ENCODE measurements around the gene GID8.

DNA sequence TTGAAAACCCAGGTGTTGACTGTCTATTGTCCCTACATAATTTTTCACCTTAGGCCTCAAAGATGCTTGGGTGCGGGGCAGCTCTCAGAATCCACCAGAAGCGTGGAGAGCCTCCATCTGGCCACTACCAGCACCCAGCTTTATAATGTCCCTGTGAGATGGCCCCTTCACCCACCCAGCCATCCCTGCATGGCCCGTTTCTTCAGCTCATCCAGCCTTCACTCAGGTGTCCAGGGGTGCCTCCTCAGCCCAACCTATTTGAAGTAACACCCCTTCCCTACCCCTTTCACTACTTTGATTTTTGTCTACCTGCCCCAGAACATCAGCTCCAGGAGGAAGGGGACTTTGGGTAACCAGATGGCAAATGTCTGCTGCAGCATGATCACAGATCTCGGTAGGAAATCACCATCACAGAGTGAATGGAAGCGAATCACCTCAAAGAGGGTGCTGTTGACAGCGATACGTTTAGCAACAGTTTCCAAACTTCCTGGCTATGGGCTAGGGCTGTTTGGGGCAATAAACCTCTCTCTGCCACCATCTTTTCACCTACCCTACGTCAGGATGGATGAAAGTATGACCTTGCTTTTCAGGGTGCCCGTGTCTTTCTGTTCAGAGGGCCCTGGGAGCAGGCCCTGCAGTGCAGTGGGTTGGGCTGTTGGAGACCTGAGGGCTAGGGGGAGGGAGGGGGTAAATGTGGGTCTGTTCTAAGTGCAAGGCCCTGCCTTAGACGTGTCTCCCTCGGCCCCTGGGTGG lies 13.4 kb downstream of the GID8 start:
- TF ChIP-seq CTCF (conservative IDR thresholded peaks at IDR 0.05; ENCODE audit: low read depth, low read length) (no peak), EZH2 (IDR thresholded peaks at IDR 0.05; ENCODE audit: borderline replicate concordance, low read depth, low read length, poor library complexity, severe bottlenecking) (no peak)

All from A673 (cell line).